Thyroid gland (tissue), 4 donors: Measurements from ENCODE around the gene C3orf22.

Source experiments
- POLR2A ChIP-seq, 2 donors: fragments of 450-650 bp; IDR thresholded peaks; one replicate each; pipeline ENCODE4 v1.6.1; 2017; ENCODE audit warnings: antibody characterized with exemption in 2 of 2, mild to moderate bottlenecking in 2 of 2, moderate library complexity in 1 of 2
- TF ChIP-seq, protein P1 (sequence below), 6 experiments: fragments of 200-600 bp in 3 of 6; fragments of 450-650 bp in 3 of 6; sonication (generic) in 3 of 6; IDR thresholded peaks; one replicate each; pipeline ENCODE4 v1.5.1; 2016 to 2019; ENCODE audit warnings: antibody characterized with exemption in 6 of 6, mild to moderate bottlenecking in 2 of 6, inconsistent platforms in 1 of 6, moderate library complexity in 1 of 6

- TF ChIP-seq, protein P1, sequence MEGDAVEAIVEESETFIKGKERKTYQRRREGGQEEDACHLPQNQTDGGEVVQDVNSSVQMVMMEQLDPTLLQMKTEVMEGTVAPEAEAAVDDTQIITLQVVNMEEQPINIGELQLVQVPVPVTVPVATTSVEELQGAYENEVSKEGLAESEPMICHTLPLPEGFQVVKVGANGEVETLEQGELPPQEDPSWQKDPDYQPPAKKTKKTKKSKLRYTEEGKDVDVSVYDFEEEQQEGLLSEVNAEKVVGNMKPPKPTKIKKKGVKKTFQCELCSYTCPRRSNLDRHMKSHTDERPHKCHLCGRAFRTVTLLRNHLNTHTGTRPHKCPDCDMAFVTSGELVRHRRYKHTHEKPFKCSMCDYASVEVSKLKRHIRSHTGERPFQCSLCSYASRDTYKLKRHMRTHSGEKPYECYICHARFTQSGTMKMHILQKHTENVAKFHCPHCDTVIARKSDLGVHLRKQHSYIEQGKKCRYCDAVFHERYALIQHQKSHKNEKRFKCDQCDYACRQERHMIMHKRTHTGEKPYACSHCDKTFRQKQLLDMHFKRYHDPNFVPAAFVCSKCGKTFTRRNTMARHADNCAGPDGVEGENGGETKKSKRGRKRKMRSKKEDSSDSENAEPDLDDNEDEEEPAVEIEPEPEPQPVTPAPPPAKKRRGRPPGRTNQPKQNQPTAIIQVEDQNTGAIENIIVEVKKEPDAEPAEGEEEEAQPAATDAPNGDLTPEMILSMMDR (IDR thresholded peaks at IDR 0.05), result no peak
- no peak for TF ChIP-seq POLR2A (IDR thresholded peaks at IDR 0.05)
Observed at GRCh38 chr3:126524429-126524988, 34.2 kb downstream of the C3orf22 start.
